HG02588 (cell line): ENCODE measurements around the gene DTL.
"Not testable (repeated sequence)": the region's sequence is repeated elsewhere in the genome, so short reads cannot be mapped to it uniquely, and the experiment has no call there.

Source experiments
- ATAC-seq: cut with Tn5 transposase; IDR thresholded peaks from one replicate; pipeline ENCODE4 v1.9.1; 2021; ENCODE audit warnings: mild to moderate bottlenecking, moderate library complexity; ENCODE audit not compliant: unreplicated experiment

The DTL gene, protein sequence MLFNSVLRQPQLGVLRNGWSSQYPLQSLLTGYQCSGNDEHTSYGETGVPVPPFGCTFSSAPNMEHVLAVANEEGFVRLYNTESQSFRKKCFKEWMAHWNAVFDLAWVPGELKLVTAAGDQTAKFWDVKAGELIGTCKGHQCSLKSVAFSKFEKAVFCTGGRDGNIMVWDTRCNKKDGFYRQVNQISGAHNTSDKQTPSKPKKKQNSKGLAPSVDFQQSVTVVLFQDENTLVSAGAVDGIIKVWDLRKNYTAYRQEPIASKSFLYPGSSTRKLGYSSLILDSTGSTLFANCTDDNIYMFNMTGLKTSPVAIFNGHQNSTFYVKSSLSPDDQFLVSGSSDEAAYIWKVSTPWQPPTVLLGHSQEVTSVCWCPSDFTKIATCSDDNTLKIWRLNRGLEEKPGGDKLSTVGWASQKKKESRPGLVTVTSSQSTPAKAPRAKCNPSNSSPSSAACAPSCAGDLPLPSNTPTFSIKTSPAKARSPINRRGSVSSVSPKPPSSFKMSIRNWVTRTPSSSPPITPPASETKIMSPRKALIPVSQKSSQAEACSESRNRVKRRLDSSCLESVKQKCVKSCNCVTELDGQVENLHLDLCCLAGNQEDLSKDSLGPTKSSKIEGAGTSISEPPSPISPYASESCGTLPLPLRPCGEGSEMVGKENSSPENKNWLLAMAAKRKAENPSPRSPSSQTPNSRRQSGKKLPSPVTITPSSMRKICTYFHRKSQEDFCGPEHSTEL

GRCh38 chr1:212035123-212035834, at the start of gene DTL, which contains the start of gene INTS7:
DTL (plus strand) TSS chr1:212035748; CDS start chr1:212035891, 143 bp downstream.
INTS7 (minus strand) TSS chr1:212035557; CDS start chr1:212035437, 120 bp downstream.
- peak; percentile 72 for ATAC-seq

DNA sequence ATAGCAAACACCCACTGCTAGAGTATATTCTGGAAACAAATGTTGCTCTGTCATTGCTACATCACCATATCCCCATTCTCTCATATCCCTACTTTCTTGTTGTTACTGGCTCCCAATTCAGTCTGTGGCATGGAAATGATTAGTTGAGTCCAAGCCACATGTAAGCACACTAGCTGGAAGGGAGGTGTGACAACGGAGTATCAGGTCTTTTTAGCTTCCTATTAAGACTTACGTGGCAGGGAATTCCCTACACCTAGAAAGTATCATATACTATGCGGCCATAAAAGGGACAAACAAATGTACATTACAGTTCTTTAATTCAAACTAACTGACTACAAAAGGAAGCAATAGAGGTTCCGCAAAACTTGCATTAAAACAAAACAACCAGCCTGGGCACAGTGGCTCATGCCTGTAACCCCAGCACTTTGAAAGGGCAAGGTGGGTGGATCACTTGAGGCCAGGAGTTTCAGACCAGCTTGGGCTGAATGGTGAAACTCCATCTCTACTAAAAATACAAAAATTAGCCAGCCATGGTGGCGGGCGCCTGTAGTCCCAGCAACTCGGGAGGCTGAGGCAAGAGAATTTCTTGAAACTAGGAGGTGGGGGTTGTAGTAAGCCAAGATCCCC, 48.8 kb upstream of the DTL start:
- no peak for ATAC-seq

- no peak for ATAC-seq
These were observed 43.9 kb upstream of the DTL start for GRCh38 chr1:211991695-211992094.

GRCh38 chr1:211997426-211997825, 38.1 kb upstream of the DTL start:
- ATAC-seq: not testable (repeated sequence)

DNA sequence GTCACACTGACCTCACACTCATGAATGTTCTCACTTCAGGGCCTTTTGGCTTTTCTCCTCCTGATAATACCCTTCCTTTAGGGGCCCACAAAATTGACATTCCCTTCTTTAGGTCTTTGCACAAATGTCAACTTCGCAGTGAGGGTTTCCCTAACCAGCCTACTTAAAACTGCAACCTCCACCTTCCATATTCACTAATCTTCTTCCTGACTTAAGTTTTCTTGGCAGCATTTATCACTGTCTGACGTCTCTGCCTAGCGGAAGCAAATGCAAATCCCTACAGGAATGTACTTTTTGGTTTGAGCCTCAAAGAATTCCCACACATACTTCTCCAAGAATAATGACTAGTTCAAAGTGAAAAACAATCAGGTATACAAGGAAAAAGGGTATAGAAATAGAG, 33.0 kb upstream of the DTL start:
- ATAC-seq: no peak

GRCh38 chr1:212004895-212005608, 30.5 kb upstream of the DTL start:
- no peak for ATAC-seq

- no peak for ATAC-seq
These were observed 28.4 kb upstream of the DTL start for GRCh38 chr1:212007178-212007577.

- ATAC-seq: no peak
These were observed 27.7 kb upstream of the DTL start for GRCh38 chr1:212007886-212008285.

DNA sequence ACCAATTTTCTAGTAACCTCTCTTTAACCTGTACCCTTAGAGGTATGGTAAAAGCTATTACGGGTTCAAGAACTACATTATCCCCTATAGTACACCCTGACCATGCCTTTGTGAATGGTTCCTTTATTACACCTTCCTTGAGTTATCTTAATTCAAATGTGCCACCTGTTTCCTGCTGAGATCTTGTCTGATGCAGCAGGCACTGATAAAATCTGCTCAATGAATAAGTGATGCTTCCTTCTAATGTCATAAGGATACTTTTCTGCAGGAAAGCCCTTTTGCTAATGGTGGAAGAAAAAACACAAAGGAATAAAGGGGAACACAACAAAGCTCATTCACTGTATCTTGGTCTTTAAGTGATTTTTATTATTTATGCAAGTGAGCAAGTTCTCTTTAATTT, 26.0 kb upstream of the DTL start:
- ATAC-seq: no peak

DNA sequence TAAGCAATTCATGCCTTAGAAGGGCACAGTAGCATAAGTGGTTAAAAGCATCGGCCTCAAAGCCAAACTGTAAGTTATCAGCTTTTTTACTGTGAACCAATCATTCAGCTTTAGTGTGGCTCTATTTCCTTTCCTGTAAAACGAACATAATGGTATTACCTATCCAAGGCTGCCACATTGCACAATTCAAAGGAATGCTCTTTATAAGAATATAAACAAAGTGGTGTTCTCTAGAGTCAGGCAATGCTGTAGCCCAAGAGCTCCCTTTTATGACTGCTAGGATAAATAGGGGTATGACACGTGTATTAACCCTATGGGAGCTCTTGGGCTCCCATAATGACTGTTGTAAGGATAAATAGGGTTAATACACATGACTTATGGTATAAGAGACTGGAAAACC, 25.5 kb upstream of the DTL start:
- no peak for ATAC-seq

GRCh38 chr1:212012034-212012740, 23.4 kb upstream of the DTL start:
- ATAC-seq: peak; percentile 81

GRCh38 chr1:212013672-212014071, 21.9 kb upstream of the DTL start:
- no peak for ATAC-seq

DNA sequence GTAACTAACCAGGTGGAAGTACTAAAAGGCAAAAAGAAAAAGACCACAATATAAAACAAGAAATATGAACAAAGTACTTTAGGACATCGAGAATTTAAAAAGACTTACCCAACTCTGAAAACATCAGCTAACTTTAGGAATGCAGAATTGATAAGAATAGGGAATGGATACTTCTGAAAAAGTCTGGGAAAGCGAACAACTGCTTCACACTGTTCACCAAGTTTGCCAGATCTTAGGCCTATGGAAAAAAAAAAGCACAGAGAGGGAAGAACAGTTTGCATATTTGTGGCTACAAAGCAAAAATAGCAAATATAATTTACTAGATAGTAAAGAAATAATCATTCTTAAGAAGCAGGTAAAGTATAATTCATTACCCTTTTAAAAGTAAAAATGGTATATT, 14.6 kb upstream of the DTL start:
- ATAC-seq: no peak

GRCh38 chr1:212021563-212021962, 14.0 kb upstream of the DTL start:
- ATAC-seq: no peak

DNA sequence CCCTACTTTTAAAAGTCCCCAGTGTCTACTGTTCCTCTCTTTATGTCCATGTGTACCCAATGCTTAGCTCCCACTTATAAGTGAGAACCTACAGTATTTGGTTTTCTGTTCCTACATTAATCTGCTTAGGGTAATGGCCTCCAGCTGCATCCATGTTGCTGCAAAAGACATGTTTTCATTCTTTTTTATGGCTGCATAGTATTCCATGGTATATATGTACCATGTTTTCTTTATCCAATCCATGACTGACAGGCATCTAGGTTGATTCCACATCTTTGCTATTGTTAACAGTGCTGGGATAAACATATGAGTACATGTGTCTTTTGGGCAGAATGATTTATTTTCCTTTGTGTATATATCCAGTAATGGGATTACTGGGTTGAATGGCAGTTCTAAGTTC, 12.6 kb upstream of the DTL start:
- ATAC-seq: not testable (repeated sequence)

DNA sequence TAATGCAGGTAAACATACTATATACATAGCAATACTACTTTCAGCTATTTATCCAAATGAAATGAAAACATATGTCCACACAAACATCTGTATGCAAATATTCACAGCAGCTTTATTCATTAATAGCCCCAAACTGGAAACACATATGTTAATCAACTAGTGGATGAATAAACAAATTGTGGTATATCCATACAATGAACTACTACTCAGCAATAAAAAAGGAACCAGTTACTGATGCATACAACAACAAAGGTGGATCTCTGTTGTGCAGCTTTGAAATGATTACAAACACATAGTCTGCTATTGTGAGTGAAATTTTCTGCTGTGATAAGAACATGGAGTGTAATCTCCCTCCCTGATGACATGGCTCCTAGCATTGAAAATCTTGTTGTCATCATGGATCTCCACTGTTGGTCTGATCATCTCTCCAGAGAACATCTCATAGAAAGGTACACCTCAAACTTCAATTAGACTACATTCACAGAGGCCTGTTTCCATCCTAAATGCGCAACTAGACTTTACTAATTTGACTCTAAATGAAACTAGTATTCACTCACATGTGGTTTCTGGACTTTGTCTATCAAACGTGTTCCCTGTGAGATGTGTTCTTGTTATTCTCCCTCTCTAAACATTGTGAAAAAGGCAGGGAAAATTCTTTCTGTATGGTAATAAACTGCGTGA, 10.9 kb upstream of the DTL start:
- no peak for ATAC-seq

GRCh38 chr1:212027727-212028126, 7.8 kb upstream of the DTL start:
- ATAC-seq: not testable (repeated sequence)

GRCh38 chr1:212030936-212031528, 4.5 kb upstream of the DTL start:
- ATAC-seq: no peak
